HFFc6 (cell line): ENCODE data around the gene KDM4C. TPM values are rescaled to one million over a fixed set of nuclear protein-coding genes. Genes with fewer than 3 reads are reported as not detected.

Source experiments
- DNase-seq: peaks from one replicate; pipeline ENCODE4 v3.0.0-alpha.2; 2018
- H3K27ac Mint-ChIP-seq: 2 replicates; pipeline ENCODE4 v1.8.0; 2020; ENCODE audit warnings: mild to moderate bottlenecking, mixed read lengths
- H3K27me3 Mint-ChIP-seq: 2 replicates; pipeline ENCODE4 v1.8.0; 2021; ENCODE audit warnings: mild to moderate bottlenecking, moderate library complexity, mixed read lengths; ENCODE audit not compliant: insufficient read depth
- H3K36me3 Mint-ChIP-seq: 2 replicates; pipeline ENCODE4 v1.8.0; 2021; ENCODE audit warnings: low read depth, mixed read lengths
- H3K4me1 Mint-ChIP-seq: 2 replicates; pipeline ENCODE4 v1.8.0; 2020; ENCODE audit warnings: low read depth, mixed read lengths
- H3K4me3 Mint-ChIP-seq: 2 replicates; pipeline ENCODE4 v1.8.0; 2020; ENCODE audit warnings: mild to moderate bottlenecking, moderate library complexity, mixed read lengths
- H3K9me3 Mint-ChIP-seq: 2 replicates; pipeline ENCODE4 v1.8.0; 2020; ENCODE audit warnings: mild to moderate bottlenecking, mixed read lengths
- total RNA-seq, 6 experiments: library from RNA; stranded (reverse); fragmentation: NEBNext Ultra II Directional; extraction: Animal tissue kit (Norgen Biotek cat#: 25700); gene quantifications; 2 replicates in 1 of 6; 3 replicates in 5 of 6; pipeline ENCODE4 v1.2.3, GENCODE V29; 2021
- TF ChIP-seq, protein P1 (sequence below): fragments of 200-600 bp; sonication (generic); IDR thresholded peaks from 2 replicates; pipeline ENCODE4 v1.5.0; 2021; ENCODE audit warnings: antibody characterized with exemption, mild to moderate bottlenecking

KDM4C gene
- total RNA-seq, 6 experiments from 2014 or later: 9.1 to 12.0 (median 11.1) TPM

- DNase-seq: no peak
- no peak overlapping the region for H3K4me3 Mint-ChIP-seq
- H3K36me3 Mint-ChIP-seq: no peaks in the 10 kb centered on the region
- TF ChIP-seq, protein P1, sequence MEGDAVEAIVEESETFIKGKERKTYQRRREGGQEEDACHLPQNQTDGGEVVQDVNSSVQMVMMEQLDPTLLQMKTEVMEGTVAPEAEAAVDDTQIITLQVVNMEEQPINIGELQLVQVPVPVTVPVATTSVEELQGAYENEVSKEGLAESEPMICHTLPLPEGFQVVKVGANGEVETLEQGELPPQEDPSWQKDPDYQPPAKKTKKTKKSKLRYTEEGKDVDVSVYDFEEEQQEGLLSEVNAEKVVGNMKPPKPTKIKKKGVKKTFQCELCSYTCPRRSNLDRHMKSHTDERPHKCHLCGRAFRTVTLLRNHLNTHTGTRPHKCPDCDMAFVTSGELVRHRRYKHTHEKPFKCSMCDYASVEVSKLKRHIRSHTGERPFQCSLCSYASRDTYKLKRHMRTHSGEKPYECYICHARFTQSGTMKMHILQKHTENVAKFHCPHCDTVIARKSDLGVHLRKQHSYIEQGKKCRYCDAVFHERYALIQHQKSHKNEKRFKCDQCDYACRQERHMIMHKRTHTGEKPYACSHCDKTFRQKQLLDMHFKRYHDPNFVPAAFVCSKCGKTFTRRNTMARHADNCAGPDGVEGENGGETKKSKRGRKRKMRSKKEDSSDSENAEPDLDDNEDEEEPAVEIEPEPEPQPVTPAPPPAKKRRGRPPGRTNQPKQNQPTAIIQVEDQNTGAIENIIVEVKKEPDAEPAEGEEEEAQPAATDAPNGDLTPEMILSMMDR: no peak
- H3K4me1 Mint-ChIP-seq: no peaks in the 10 kb centered on the region
- peaks cover 2% of the 10 kb centered on the region; the same call in 1 of the 2 replicates for H3K27me3 Mint-ChIP-seq
- no peak overlapping the region for H3K27ac Mint-ChIP-seq
- no peaks in the 10 kb centered on the region for H3K9me3 Mint-ChIP-seq
Observed at GRCh38 chr9:7153566-7153965, 395.8 kb downstream of the KDM4C start.

GRCh38 chr9:7154003-7154619 lies 396.3 kb downstream of the KDM4C start:
- no peak for DNase-seq
- TF ChIP-seq, protein P1: no peak
- Mint-ChIP-seq H3K9me3 (no peaks in the 10 kb centered on the region), H3K4me1 (no peaks in the 10 kb centered on the region), H3K27me3 (peaks cover 3% of the 10 kb centered on the region; the same call in 1 of the 2 replicates), H3K36me3 (no peaks in the 10 kb centered on the region), H3K27ac (no peak overlapping the region), H3K4me3 (no peak overlapping the region)

- TF ChIP-seq, protein P1: no peak
- no peaks in the 10 kb centered on the region for H3K9me3 Mint-ChIP-seq
Observed at GRCh38 chr9:7154650-7155049, 396.9 kb downstream of the KDM4C start.

DNA sequence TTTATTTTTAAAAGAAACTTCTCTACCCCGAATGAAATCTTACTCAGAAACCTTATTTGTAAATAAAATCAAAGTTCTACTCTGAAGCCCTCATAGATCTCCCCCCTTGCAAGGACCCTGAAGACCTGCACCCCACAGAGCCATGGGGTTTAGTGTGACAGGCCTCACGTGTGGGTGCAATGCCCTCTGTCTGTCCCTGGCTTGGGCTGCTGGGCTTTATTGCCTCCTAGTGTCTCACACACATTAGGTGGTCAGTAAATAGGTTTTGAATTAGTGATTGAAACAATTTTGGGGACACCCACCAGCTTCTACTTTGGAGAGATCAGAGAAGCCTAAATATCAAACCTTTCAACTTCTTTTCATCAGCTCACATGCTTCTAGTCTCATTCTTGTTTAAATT lies 403.7 kb downstream of the KDM4C start:
- TF ChIP-seq, protein P1: no peak
- H3K36me3 Mint-ChIP-seq: peaks cover 6% of the 10 kb centered on the region; the same call in 1 of the 2 replicates
- peaks cover 1% of the 10 kb centered on the region; the same call in 1 of the 2 replicates for H3K27me3 Mint-ChIP-seq
- no peak overlapping the region for H3K4me3 Mint-ChIP-seq
- no peak overlapping the region for H3K27ac Mint-ChIP-seq
- no peaks in the 10 kb centered on the region for H3K9me3 Mint-ChIP-seq
- no peaks in the 10 kb centered on the region for H3K4me1 Mint-ChIP-seq
- no peak for DNase-seq

More at GRCh38 chr9:7154650-7155049, 396.9 kb downstream of the KDM4C start:
- Mint-ChIP-seq H3K4me1 (no peaks in the 10 kb centered on the region), H3K27ac (no peak overlapping the region), H3K27me3 (peaks cover 3% of the 10 kb centered on the region; the same call in 1 of the 2 replicates), H3K36me3 (no peaks in the 10 kb centered on the region), H3K4me3 (no peak overlapping the region)
- DNase-seq: no peak

GRCh38 chr9:7163932-7164331 lies 406.2 kb downstream of the KDM4C start:
- Mint-ChIP-seq H3K4me1 (no peaks in the 10 kb centered on the region), H3K4me3 (no peak overlapping the region), H3K9me3 (no peaks in the 10 kb centered on the region), H3K27ac (no peak overlapping the region), H3K36me3 (peaks cover 6% of the 10 kb centered on the region; the same call in 1 of the 2 replicates), H3K27me3 (no peaks in the 10 kb centered on the region; the same call in 1 of the 2 replicates)
- no peak for DNase-seq
- TF ChIP-seq, protein P1: no peak
